Skeletal muscle satellite cell (primary cell): ENCODE data around the gene MCC.

Source experiments
- H3K27me3 ChIP-seq: 2 replicates; pipeline ENCODE4 v1.7.0; 2013; ENCODE audit warnings: low read length; ENCODE audit not compliant: control insufficient read depth, insufficient read depth
- H3K36me3 ChIP-seq: 2 replicates; pipeline ENCODE4 v1.7.0; 2013; ENCODE audit warnings: mild to moderate bottlenecking, control low read depth, low read length; ENCODE audit not compliant: insufficient read depth
- H3K4me1 ChIP-seq: 2 replicates; pipeline ENCODE4 v1.7.0; 2013; ENCODE audit warnings: low read length; ENCODE audit not compliant: control insufficient read depth, insufficient read depth
- H3K4me2 ChIP-seq: 2 replicates; pipeline ENCODE4 v1.7.0; 2013; ENCODE audit warnings: mild to moderate bottlenecking, low read length
- H3K4me3 ChIP-seq: 2 replicates; pipeline ENCODE4 v1.7.0; 2013; ENCODE audit warnings: low read length
- H3K9ac ChIP-seq: 2 replicates; pipeline ENCODE4 v1.7.0; 2013; ENCODE audit warnings: mild to moderate bottlenecking, low read depth, low read length, moderate library complexity
- H3K9me3 ChIP-seq: replicated peaks from 2 replicates; pipeline ENCODE4 v1.7.0; 2013; ENCODE audit warnings: mild to moderate bottlenecking, control low read depth, low read length

Gene MCC

DNA sequence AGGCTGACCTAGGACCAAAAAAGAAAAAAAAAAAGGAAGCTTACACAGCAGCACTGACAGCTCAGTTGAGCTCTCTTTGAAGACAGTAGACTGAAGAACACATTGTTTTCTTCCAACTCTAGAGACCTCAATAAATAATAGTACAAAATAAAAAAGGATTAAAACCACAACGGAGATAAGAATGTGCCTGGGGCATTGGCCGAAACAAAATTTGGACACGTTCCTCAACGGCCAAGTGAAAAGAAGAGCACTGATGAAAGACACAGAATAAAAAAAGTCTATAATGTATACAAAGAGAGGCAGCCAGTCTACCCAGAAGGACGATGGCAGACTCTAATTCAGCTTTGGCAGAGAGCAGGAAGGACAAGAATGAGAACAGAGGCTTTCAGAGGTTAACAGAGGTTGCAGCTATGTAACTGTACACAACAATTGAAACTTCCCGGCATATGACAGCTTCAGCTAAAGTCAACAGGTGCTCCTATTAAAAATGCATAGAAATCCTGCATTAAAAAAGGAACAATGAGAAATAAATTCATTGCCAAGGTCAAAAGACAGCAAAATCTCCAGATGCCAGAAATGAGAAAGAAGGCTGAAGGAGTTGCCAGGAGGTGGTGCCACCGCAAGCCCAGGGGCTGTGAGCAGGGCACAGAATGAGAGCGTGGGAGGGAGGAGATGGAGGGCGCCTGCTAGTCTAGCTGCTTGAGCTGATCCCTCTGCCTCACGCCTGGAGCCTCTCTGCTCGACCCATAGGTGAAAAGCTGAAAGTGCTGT is 397.7 kb downstream of the MCC start:
- H3K4me3 ChIP-seq, result no peak overlapping the region
- H3K4me2 ChIP-seq, result peak overlapping the region; percentile 69
- H3K4me1 ChIP-seq, result peaks cover 23% of the 10 kb centered on the region
- peak overlapping the region; percentile 57 for H3K9ac ChIP-seq
- H3K36me3 ChIP-seq, result no peaks in the 10 kb centered on the region
- no peaks in the 10 kb centered on the region for H3K9me3 ChIP-seq
- no peaks in the 10 kb centered on the region for H3K27me3 ChIP-seq

DNA sequence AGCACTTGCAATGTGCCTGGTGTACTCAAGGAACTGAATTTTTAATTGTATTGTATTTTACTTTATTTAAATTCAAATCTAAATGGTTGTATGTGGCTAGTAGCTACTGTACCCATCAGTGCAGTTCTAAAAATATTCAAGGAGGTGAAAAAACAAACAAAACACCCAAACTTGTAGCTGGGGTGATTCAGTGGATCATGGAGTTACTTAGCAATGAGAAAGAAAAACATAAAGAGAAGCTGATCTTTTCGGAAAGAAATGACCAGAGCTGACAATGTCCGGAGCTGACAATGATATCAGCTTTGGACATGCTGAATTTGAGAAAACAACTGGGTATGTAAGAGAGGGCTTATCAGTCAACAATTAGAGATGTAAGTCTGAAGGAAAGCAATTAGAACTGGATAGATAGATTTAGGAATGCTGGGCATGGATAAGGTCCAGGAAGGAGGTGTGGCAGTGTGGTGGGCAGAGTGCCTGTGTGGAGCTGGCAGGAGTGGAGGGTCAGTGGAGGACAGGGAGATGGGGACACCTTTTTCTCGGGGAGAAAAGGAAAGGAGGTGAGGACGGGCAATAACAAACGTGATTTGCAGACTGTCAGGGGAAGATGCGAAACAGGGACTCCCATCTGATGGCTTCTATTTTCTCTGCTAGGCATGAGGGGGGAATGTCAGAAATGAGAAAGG is 398.5 kb downstream of the MCC start:
- Histone ChIP-seq H3K4me1 (peaks cover 23% of the 10 kb centered on the region), H3K4me2 (peak overlapping the region; percentile 69), H3K4me3 (peak overlapping the region; percentile 48), H3K36me3 (no peaks in the 10 kb centered on the region), H3K27me3 (no peaks in the 10 kb centered on the region), H3K9ac (peak overlapping the region; percentile 57), H3K9me3 (no peaks in the 10 kb centered on the region)

DNA sequence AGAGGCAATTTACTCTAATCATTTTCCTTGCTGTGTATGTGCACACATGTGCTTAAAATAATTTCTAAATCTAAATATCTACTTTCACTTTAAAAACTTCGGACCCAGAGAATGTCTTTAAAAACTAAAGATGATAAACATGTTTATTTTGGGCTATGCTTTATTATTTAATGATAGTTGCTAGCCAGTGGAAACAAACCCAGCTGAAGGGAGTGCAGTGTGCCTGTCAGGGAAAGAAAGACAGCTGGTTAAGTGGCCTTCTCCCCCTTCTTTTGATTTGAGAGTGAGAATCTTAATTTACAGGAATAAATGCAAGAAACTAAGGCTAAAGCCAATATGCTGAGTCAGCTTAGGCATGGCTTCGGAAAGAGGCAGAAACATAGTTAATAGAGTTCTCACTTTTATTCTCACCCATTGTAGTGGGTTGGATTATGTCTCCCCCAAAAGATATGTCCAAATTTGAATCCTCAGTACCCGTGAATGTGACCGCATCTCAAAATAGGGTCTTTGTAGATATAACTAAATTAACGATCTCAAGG is 400.2 kb downstream of the MCC start:
- Histone ChIP-seq H3K4me1 (peaks cover 23% of the 10 kb centered on the region), H3K27me3 (no peaks in the 10 kb centered on the region)

DNA sequence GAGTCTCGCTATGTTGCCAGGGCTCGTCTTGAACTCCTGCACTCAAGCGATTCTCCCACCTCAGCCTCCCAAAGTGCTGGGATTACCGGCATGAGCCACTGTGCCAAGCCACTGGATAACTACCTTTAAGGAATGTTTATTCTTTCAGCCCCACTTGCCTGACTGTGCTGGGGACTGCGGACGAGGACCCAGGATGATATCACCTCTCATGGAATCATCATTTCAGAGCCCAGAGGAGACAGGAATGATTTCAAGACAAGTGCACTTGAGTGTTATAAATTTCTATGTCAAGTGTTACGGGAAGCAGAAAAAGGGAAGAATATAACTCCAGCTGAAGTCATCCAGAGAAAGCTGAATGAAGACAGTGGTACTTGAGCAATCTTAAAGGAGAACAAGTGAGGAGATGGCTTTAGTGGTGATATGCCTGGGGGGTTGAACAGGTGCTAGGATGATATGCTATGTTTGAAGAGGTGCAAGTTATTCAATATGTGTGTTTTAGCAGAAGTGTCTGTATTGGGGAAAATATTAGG is 402.3 kb downstream of the MCC start:
- H3K4me1 ChIP-seq, result peaks cover 38% of the 10 kb centered on the region
- H3K9me3 ChIP-seq, result no peaks in the 10 kb centered on the region
- H3K4me3 ChIP-seq, result no peak overlapping the region
- peaks cover 5% of the 10 kb centered on the region for H3K36me3 ChIP-seq
- no peaks in the 10 kb centered on the region for H3K27me3 ChIP-seq
- H3K4me2 ChIP-seq, result no peak overlapping the region
- H3K9ac ChIP-seq, result no peak overlapping the region

More for the DNA sequence above, 400.2 kb downstream of the MCC start:
- no peak overlapping the region for H3K9ac ChIP-seq
- peaks cover 3% of the 10 kb centered on the region for H3K36me3 ChIP-seq
- no peak overlapping the region for H3K4me2 ChIP-seq
- no peak overlapping the region for H3K4me3 ChIP-seq
- no peaks in the 10 kb centered on the region for H3K9me3 ChIP-seq

DNA sequence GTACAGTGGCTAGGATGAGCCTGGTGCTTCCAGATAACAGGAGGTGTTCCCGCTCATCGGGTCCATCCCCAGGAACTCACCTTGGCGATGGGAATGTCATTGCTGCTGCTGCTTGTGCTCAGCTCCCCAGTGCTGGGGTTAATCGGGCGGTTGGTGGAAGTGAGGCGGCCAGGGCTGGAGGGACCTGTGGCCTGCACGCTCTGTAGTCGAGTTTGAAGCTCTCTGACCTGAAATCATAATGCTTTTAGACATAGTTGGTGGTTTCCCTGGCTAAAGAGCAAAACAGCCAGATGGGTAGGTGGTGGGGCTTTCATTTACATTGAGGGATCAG is 403.2 kb downstream of the MCC start:
- no peaks in the 10 kb centered on the region for H3K9me3 ChIP-seq
- H3K9ac ChIP-seq, result no peak overlapping the region
- H3K27me3 ChIP-seq, result no peaks in the 10 kb centered on the region
- peaks cover 5% of the 10 kb centered on the region for H3K36me3 ChIP-seq
- peaks cover 30% of the 10 kb centered on the region for H3K4me1 ChIP-seq
- no peak overlapping the region for H3K4me3 ChIP-seq
- no peak overlapping the region for H3K4me2 ChIP-seq

DNA sequence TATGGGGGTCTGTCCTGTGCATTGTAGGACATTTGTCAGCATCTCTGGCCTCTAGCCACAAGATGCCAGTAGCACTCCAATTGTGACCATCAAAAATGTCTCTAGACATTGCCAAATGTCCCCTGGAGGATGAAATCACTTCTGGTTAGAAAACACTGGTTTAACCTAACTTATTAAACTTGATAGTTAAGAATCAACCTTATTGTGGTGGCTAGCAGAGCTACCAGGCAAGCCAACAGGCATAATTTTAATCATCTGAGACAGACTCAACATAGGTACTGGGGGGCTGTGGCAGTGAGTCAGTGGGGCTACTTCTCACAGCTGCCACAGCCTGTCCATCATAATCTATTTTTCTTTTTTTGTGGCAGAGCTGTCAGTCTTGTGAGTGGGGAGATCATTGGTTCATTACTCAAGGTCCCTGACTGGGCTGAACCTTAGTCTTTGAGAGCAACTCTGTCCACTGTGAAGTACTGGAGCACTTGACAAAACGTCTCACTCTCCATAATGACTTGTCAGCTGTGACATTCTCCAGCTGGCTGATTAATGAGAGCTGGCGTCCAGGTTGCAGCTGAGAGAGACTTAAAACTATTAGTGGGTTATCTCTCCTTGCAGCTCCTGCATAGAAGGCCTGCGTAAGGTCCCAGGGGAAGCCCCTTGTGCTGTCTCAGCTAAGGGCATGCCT is 403.7 kb downstream of the MCC start:
- peaks cover 5% of the 10 kb centered on the region for H3K36me3 ChIP-seq
- H3K4me2 ChIP-seq, result no peak overlapping the region
- H3K9me3 ChIP-seq, result no peaks in the 10 kb centered on the region
- H3K4me1 ChIP-seq, result peaks cover 25% of the 10 kb centered on the region
- H3K27me3 ChIP-seq, result no peaks in the 10 kb centered on the region
- H3K4me3 ChIP-seq, result no peak overlapping the region
- no peak overlapping the region for H3K9ac ChIP-seq

DNA sequence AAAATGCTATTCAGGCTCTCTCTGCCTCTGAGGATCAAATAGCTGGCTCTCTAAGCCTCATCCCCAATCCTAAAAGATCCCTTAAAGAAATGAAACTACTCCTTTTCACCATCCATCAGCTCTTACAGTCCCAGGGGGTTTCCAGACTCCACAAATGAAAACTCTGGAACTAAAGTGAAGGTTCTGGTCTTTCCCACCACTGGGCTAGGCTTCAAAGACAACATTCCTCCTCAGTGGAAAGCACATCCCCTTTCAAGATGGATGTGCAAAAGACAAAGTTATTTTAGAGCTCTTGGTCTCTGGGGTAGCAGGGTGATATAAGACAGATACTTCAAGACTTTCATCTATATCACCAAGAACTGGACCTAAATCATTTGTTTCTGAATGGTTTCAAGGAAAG is 404.8 kb downstream of the MCC start:
- H3K4me1 ChIP-seq, result peaks cover 20% of the 10 kb centered on the region
- no peak overlapping the region for H3K4me3 ChIP-seq
- H3K9me3 ChIP-seq, result no peaks in the 10 kb centered on the region
- no peaks in the 10 kb centered on the region for H3K27me3 ChIP-seq
- no peak overlapping the region for H3K4me2 ChIP-seq
- H3K9ac ChIP-seq, result no peak overlapping the region
- peaks cover 5% of the 10 kb centered on the region for H3K36me3 ChIP-seq

DNA sequence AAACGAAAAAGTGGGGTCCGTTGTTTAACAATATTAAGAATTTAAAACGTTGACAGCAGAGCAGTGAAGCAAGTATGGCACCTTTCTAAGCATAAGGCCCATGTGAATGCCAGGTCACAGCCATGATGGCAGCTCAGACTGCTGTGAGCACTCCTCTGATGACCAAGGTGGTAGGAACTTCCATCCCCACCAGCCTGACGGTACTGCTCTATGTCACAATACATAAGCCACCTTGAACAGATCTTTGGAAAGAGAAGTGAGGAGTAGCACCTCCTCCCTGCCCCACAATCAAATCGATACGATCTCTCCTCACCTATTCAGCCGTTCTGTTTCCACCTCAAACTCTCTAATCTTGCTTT is 405.7 kb downstream of the MCC start:
- Histone ChIP-seq H3K9me3 (no peaks in the 10 kb centered on the region), H3K36me3 (peaks cover 5% of the 10 kb centered on the region), H3K4me2 (peak overlapping the region; percentile 64), H3K9ac (no peak overlapping the region), H3K4me1 (peaks cover 20% of the 10 kb centered on the region), H3K27me3 (no peaks in the 10 kb centered on the region), H3K4me3 (peak overlapping the region; percentile 42)

DNA sequence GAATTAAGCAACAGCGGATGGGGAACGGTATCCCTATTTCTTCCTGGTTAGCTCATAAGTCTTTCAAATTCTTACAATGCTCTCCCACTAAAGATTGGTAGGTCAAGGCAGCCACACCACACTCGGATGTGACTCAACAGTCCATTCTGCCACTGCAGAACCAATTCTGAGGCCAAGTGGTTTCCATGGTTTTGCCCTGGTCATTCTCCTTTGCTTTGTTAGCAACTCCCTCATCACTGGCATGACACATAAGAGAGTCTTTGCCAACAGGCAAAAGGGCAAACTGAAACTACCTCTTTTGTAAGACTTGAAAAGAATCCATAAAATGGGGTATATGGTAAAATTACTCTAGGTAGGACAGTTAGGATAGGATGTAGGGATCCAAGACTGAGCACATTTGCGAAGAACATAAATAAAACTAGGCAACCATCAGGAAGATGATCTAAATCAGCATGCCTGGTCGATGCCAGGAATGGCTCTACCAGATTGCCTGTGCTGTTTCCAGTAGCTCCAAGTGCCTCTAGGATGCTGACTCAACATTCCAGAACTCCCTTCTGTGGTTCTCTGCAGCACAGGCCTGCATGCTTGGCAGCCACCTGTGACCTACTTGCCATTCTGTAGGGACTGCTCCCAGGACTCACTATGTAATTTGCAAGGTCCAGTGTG is 406.2 kb downstream of the MCC start:
- H3K4me1 ChIP-seq, result peaks cover 20% of the 10 kb centered on the region
- H3K9ac ChIP-seq, result no peak overlapping the region
- peaks cover 5% of the 10 kb centered on the region for H3K36me3 ChIP-seq
- H3K9me3 ChIP-seq, result no peaks in the 10 kb centered on the region
- peak overlapping the region; percentile 64 for H3K4me2 ChIP-seq
- H3K4me3 ChIP-seq, result peak overlapping the region; percentile 42
- H3K27me3 ChIP-seq, result no peaks in the 10 kb centered on the region

DNA sequence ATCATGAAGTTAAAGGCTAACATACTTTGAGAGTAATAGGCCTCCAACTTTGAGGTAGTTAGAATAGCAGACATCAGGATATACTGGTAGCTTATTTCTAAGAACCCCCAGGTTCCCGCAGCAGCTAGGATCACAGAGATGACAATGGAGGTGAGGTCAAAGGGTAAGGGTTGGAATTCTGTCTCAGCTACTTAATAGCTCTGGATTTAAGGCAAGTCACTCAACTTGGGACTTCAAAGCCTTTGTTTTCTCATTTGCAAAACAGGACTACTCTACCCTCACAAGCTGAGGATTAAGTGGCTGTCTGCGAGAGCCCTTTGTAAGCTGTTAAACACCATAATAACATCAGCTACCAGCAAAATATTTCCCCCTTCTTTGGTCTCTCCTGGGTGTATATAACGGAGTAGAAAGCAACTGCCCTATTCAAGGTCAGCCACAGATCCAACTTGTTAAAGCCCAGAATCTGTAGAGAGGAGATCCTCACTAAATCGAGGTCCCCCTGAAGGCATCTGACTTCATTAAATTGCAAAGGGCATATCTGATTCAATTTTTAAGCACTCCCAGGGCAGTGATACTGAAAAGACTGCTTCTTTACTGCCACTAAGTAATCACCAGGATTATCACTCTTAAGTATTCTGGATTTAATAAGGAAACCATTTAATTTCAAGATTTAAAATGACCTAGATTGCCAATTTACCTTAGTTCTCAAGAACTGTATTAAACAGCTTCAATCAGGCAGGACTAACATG is 407.0 kb downstream of the MCC start:
- no peaks in the 10 kb centered on the region for H3K27me3 ChIP-seq
- H3K36me3 ChIP-seq, result peaks cover 5% of the 10 kb centered on the region
- H3K9ac ChIP-seq, result peak overlapping the region; percentile 47
- peak overlapping the region; percentile 64 for H3K4me2 ChIP-seq
- H3K4me3 ChIP-seq, result no peak overlapping the region
- no peaks in the 10 kb centered on the region for H3K9me3 ChIP-seq
- H3K4me1 ChIP-seq, result peaks cover 20% of the 10 kb centered on the region
